Smooth muscle cell (in vitro differentiated cells): ENCODE data around the gene ALG11. TPM values are rescaled to one million over a fixed set of nuclear protein-coding genes. Genes with fewer than 3 reads are reported as not detected.

Experiments used
- DNase-seq: peaks from one replicate; lab custom pipeline; 2025; ENCODE audit not compliant: unreplicated experiment; lab: John Stamatoyannopoulos, UW
- H2AFZ ChIP-seq: fragments of 200-600 bp; sonication (generic); 2 replicates; pipeline ENCODE4 v1.6.0; 2016; ENCODE audit warnings: antibody characterized with exemption, low read depth, mild to moderate bottlenecking
- H3F3A ChIP-seq: fragments of 200-600 bp; sonication (generic); 2 replicates; pipeline ENCODE4 v1.6.0; 2017; ENCODE audit warnings: antibody characterized with exemption, low read depth
- H3K27ac ChIP-seq: fragments of 200-600 bp; sonication (generic); 2 replicates; pipeline ENCODE4 v1.5.1; 2016; ENCODE audit warnings: low read depth, mild to moderate bottlenecking
- H3K27me3 ChIP-seq: fragments of 200-600 bp; sonication (generic); 2 replicates; pipeline ENCODE4 v1.6.1; 2016; ENCODE audit warnings: low read depth, mild to moderate bottlenecking
- H3K36me3 ChIP-seq: fragments of 200-600 bp; sonication (generic); 2 replicates; pipeline ENCODE4 v1.5.1; 2016; ENCODE audit warnings: low read depth
- H3K4me1 ChIP-seq: fragments of 200-600 bp; sonication (generic); 2 replicates; pipeline ENCODE4 v1.5.1; 2016; ENCODE audit warnings: low read depth
- H3K4me2 ChIP-seq: fragments of 200-600 bp; sonication (generic); 2 replicates; pipeline ENCODE4 v1.6.0; 2016; ENCODE audit warnings: mild to moderate bottlenecking
- H3K4me3 ChIP-seq: fragments of 200-600 bp; sonication (generic); 2 replicates; pipeline ENCODE4 v1.5.1; 2016; ENCODE audit warnings: mild to moderate bottlenecking
- H3K79me2 ChIP-seq: fragments of 200-600 bp; sonication (generic); 2 replicates; pipeline ENCODE4 v1.6.0; 2016; ENCODE audit warnings: low read depth, mild to moderate bottlenecking
- H3K9ac ChIP-seq: fragments of 200-600 bp; sonication (generic); 2 replicates; pipeline ENCODE4 v1.6.0; 2016; ENCODE audit warnings: low read depth
- H3K9me3 ChIP-seq: fragments of 200-600 bp; sonication (generic); replicated peaks from 2 replicates; pipeline ENCODE4 v1.5.1; 2016; ENCODE audit warnings: low read depth
- H4K20me1 ChIP-seq: fragments of 200-600 bp; sonication (generic); 2 replicates; pipeline ENCODE4 v1.6.0; 2016; ENCODE audit warnings: low read depth
- CTCF ChIP-seq: fragments of 200-600 bp; sonication (generic); IDR thresholded peaks from 2 replicates; pipeline ENCODE4 v1.5.1; 2017; ENCODE audit warnings: borderline replicate concordance, mild to moderate bottlenecking, antibody characterized with exemption; ENCODE audit not compliant: insufficient read depth, poor library complexity, severe bottlenecking
- WGBS: methylation state at CpG from one replicate; pipeline ENCODE4 v1.1.7; 2016; ENCODE audit warnings: low lambda C conversion rate; 5-methylcytosine and 5-hydroxymethylcytosine counted together
- polyA plus RNA-seq: library from polyadenylated mRNA; unstranded; fragments of >200 nt; fragmentation: Nextera tagmentation; extraction: Ambion mirVana; gene quantifications from 2 replicates; pipeline ENCODE4 v1.2.1, GENCODE V29; 2016
- total RNA-seq: library from RNA; depleted of rRNA; stranded (reverse); fragments of >200 nt; gene quantifications from 2 replicates; pipeline ENCODE4 v1.2.3, GENCODE V29; 2014

The ALG11 gene
- total and polyA plus RNA-seq, 2 experiments from 2014 or later = 28.4 to 34.7 TPM

DNA sequence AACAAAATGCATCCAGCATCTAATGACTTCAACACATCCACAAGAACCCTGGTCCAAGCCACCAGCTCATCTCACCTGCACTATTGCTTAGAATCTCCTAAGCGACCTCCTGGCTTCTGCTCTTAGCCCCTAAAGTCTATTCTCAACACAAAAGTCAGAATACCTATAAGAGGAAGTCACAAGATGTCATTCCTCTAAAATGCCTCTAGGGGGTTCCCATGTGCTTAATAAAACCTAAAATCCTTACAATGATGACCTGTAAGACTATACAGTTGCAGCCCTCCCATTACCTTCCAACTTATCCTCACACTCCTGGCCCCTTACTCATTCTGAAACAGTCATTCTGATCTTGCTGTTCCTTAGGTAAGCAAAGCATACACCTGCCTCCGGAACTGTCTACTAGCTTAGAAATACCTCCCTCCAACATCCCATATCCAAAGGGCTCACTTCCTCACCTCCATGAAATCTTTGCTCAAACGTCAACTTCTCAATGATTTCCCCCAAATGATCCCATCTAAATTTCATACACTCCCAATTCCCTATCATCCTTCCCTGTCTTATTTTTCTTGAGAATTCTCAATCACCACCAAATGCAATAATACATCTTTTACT lies 11.0 kb upstream of the ALG11 start:
- H3K4me1 ChIP-seq = peaks cover 21% of the 10 kb centered on the region
- no peak overlapping the region for H3K9ac ChIP-seq
- no peaks in the 10 kb centered on the region for H3F3A ChIP-seq
- TF ChIP-seq CTCF = peak; percentile 64
- H4K20me1 ChIP-seq = peaks cover 56% of the 10 kb centered on the region
- H3K4me2 ChIP-seq = no peak overlapping the region
- no peak overlapping the region for H3K27ac ChIP-seq
- H3K79me2 ChIP-seq = peaks cover 92% of the 10 kb centered on the region
- H2AFZ ChIP-seq = no peak overlapping the region
- H3K36me3 ChIP-seq = no peaks in the 10 kb centered on the region
- 71% methylated on average over 3 of the region's 3 CpGs for WGBS
- no peaks in the 10 kb centered on the region for H3K27me3 ChIP-seq
- H3K4me3 ChIP-seq = no peak overlapping the region
- DNase-seq = no peak
- H3K9me3 ChIP-seq = no peaks in the 10 kb centered on the region

- Histone ChIP-seq H3K27me3 (no peaks in the 10 kb centered on the region), H3K9ac (no peak overlapping the region), H3K79me2 (peaks cover 94% of the 10 kb centered on the region), H3F3A (no peaks in the 10 kb centered on the region), H3K4me2 (no peak overlapping the region), H3K4me1 (peaks cover 16% of the 10 kb centered on the region), H2AFZ (no peak overlapping the region), H3K36me3 (no peaks in the 10 kb centered on the region), H4K20me1 (peaks cover 44% of the 10 kb centered on the region), H3K9me3 (no peaks in the 10 kb centered on the region), H3K4me3 (no peak overlapping the region), H3K27ac (no peak overlapping the region)
- WGBS = 54% methylated on average over 3 of the region's 4 CpGs
- no peak for TF ChIP-seq CTCF
- DNase-seq = no peak
Measured at GRCh38 chr13:52002361-52002760, 9.8 kb upstream of the ALG11 start.

DNA sequence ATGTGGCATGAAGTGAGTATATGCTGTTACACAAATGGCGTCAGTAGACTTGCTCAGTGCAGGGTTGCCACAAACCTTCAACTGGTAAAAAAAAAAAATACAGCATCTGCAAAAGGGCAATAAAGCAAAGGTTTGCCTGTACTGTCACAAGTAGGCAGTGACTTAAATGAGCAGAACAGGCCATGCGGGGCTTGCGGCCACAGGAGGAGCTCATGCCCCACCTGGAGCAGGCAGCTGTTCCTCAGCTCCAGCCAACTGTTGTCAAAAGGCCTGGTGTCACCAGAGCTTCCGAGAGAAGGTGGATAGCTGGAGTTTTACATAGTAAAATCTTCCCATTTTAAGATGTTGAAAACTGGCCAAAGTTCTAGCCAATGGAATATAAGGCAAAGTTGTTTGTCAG lies 8.7 kb upstream of the ALG11 start:
- Histone ChIP-seq H3K27ac (no peak overlapping the region), H3K79me2 (peaks cover 94% of the 10 kb centered on the region), H3K4me1 (peaks cover 4% of the 10 kb centered on the region), H3K4me2 (no peak overlapping the region), H3F3A (no peaks in the 10 kb centered on the region), H3K36me3 (no peaks in the 10 kb centered on the region), H4K20me1 (peaks cover 34% of the 10 kb centered on the region), H3K27me3 (no peaks in the 10 kb centered on the region), H3K4me3 (no peak overlapping the region), H2AFZ (no peak overlapping the region), H3K9ac (no peak overlapping the region), H3K9me3 (no peaks in the 10 kb centered on the region)
- WGBS = 84% methylated on average over 4 of the region's 4 CpGs
- DNase-seq = no peak
- no peak for TF ChIP-seq CTCF

DNA sequence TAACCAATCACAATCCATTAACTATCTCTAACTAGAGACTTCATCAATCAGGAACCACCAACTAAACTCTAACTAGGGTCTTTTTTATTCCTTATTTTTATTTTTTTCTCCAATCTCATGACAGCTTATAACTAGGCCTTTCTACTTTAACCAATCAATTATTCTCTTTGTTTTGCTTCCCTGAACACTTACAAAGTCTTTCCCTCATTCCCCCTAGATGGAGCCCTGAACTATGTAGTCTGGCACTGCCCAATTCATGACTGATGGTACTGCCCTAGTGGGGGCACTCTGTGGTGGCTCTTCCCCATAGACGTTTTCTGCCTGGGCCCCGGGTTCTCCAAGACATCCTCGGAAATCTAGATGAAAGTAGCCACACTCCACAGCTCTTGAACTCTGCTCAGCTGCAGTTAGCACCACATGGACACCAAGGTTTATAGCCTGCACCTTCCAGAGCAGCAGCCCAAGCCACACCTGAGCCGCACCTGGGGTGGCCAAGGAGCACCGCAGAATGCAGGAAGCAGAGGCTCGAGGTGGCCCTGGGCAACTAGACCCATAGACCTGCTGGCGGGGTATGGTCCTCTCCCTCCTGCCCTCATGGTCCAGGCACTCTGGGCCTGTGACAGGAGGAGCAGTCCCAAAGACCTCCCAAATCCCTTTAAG lies 7.6 kb upstream of the ALG11 start:
- Histone ChIP-seq H3F3A (no peaks in the 10 kb centered on the region), H3K79me2 (peaks cover 94% of the 10 kb centered on the region)
- WGBS = 90% methylated on average over 7 of the region's 7 CpGs

More for the DNA sequence above, 7.6 kb upstream of the ALG11 start:
- H4K20me1 ChIP-seq = peaks cover 27% of the 10 kb centered on the region
- no peaks in the 10 kb centered on the region for H3K36me3 ChIP-seq
- no peak overlapping the region for H3K4me2 ChIP-seq
- no peak overlapping the region for H3K4me3 ChIP-seq
- H3K9me3 ChIP-seq = no peaks in the 10 kb centered on the region
- no peak overlapping the region for H2AFZ ChIP-seq
- H3K27ac ChIP-seq = no peak overlapping the region
- no peak for TF ChIP-seq CTCF
- no peaks in the 10 kb centered on the region for H3K27me3 ChIP-seq
- no peaks in the 10 kb centered on the region for H3K4me1 ChIP-seq
- DNase-seq = no peak
- H3K9ac ChIP-seq = no peak overlapping the region
